GM19372 (cell line): ENCODE data around the gene REXO5.
"Not testable (repeated sequence)": the region's sequence is repeated elsewhere in the genome, so short reads cannot be mapped to it uniquely, and the experiment has no call there.

Experiments
- ATAC-seq: cut with Tn5 transposase; IDR thresholded peaks from one replicate; pipeline ENCODE4 v1.9.1; 2021; ENCODE audit warnings: mild to moderate bottlenecking, low read depth, moderate library complexity; ENCODE audit not compliant: unreplicated experiment

Gene REXO5

DNA sequence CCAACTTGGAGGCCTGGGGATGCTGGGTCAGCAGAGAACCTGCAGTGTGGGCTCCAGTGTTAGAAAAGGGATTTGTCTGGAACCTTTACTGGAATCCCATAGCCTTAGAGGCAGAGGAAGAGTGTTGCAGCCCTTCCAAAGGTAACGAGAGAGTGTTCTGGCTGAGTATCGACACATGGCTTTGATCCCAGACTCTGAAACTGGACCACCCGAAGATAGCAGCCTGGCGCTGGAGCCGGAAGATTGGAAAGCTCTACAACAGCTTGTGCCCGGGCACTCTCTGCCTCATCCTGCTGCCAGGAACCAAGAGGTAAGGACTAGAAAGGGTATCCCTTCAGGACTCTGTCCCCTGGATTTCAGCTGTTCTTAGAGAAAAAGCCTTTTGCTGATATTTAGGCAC lies 39.7 kb downstream of the REXO5 start:
- no peak for ATAC-seq

DNA sequence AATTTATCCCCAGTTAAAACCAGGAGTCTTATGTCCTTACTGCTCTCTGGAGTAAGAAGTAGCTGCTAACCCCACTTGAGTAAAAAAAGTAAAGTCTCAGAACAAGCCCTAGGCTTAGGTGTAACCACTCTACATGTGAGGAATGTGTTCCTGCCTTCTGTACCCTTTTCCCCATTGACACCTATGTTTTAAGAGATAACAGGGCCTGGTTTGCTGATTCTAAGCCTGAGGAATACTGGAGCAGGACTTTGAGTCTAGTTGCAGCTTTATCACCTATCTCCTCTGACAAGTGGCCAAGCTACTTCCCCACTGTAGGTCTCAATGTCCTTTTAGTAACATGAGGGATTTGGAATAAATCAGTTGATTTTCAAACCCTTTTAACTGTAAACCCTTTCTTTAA lies 40.2 kb downstream of the REXO5 start:
- ATAC-seq, result no peak

DNA sequence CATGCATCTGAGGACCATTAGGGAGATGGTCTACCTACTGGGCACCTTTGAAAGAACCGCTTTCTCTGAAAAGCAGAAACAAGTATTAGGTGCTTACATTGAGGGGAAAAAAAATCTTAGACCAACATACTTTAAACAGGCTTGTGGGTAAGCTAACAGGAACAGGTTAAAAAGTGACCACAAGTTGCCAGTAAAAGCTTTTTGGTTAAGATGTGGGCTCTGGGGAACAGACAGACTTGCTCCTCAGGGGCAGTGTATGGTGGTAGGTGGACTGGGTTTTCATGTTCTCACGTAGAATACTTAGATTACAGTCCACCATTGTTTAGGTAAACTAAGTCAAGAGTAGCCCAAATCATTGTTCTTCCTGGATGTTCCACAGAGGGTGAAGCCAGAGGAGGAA lies 41.2 kb downstream of the REXO5 start:
- ATAC-seq, result no peak

DNA sequence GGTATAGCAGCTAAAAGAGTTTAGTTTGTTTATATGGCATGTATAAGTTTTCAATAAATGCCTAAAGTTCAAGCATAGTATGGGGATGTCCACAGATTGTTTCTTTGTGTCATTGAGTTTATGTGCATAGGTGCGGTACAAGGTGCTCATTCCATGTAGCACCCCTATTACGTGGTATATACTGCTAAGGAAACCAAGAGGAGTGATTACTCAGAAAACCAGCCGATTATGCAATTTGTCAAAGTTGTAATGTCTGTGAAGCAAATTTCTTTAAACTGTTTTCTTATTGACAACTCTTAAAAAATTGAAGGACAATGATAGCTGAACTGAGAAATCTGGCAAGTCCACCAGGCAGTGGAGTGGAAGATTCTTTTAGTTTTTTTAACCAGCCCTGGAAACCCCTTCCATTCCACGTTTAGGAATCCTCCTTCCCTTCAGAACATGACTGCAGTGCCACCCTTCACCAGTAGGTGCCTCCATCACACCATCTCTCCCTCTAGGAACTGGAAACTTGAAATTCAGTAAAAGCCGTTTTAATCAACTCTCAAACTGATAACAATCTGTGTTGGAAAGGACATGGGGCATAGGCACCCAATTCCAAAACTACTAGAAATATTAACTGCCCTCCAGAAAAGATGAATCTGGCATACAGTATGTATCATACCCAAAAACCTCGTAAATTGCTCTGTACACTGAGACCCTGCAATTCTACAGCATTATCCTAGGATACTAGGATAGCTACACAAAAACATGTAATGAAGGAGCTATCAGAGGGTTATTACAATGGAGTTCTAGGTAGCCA lies 43.5 kb downstream of the REXO5 start:
- ATAC-seq, result no peak

DNA sequence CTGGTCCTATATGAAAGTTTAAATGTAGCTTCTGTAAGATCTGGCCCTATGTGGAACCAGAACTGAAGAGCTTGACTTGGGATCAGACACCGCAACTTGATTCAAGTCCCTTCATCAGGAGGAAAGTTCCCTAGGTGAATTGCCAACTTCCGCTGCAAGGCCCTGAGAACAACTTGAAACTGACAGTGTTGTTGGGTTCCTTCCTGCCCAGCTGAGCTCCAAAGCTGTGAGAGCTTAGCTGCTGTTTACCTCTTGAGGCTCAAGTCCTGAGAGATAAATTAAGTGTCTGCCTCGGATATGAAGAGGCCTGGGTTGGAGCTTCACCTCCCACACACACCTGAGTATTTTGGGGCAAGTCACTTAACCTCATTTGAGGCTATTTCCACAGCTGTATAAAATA lies 44.7 kb downstream of the REXO5 start:
- no peak for ATAC-seq

DNA sequence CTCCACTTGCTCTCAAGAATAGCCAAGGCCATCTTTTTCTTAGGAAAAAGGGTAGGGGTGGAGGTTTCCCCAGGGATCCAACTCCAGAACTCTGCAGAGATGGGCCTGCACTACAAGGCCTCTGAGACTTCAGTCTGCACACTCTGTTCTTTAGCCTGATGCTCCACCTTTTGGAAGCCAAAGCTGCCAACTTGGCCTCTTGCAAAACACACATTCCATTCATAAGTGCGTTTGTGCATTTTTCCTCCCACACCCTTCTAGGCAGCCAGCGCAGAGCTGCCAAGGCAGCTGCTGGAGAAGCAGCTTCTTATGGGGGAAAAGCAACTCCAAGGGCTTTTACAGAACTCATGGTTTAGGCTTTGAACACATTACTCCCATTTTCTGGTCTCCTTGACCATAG lies 45.3 kb downstream of the REXO5 start:
- no peak for ATAC-seq

DNA sequence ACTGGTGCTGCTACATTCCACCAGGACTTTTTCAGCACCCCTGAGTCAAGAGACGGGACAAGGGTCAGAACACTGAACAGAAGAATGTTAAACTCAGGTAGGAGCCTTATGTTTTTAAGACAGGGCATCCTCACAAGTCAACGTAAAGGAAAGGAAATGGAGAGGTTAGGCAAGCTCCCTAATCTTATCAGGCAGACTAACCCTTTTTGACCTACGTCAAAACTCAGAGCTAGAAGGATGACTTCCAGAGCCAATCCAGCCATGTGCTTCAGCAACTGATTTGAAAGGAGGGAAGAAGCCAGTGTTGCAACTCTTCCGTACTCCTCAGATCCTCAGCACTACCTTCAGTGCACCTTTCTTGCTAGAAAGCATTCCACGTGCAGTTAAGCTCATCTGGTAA lies 46.8 kb downstream of the REXO5 start:
- ATAC-seq, result no peak

DNA sequence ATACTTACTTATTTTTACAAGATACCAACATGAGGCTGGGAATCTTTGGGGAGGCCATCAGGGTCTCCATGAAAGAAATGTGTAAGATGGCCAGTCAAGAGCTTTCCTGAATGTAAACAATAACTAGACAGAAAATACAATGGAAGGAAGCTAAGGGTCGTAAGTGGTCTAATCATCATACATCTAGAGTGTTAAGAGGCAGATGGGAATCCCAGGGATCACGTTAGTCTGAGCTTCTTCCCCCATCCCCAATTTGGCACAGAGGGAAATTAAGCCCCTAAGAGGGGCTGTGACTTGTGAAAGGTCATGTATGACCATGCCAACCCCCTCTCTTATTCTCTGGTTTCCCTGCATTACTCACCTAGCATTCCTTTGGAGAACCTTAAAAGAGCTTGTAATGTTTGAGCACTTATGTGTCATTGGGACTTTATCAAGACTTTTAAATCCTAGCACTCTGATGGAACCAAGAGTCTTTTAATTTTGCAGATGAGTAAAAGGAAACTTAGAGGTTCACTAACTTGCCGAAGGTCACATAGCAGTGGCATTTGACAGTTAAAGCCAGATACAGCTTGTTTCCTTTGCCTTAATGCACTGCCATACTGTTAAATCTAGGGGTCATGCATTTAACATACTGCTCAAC lies 47.8 kb downstream of the REXO5 start:
- ATAC-seq, result no peak

DNA sequence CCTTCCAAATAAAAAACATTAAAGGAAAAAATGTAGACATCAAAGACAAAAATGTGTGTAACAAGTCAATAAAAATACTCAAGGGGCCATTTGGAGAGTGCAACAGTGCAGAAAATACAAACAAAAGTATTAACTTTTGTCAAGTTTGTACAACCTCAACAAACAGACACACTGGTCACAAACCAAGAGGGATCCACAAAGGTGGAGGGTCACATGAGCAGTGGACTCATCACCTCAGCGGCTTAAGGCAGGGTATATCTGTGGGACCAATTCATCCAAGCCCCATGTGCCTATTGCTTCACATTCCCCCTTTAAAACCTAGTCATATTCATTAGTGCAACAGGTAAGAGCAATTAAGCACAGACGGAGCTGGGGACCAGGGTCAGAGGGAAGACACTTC lies 48.6 kb downstream of the REXO5 start:
- no peak for ATAC-seq

DNA sequence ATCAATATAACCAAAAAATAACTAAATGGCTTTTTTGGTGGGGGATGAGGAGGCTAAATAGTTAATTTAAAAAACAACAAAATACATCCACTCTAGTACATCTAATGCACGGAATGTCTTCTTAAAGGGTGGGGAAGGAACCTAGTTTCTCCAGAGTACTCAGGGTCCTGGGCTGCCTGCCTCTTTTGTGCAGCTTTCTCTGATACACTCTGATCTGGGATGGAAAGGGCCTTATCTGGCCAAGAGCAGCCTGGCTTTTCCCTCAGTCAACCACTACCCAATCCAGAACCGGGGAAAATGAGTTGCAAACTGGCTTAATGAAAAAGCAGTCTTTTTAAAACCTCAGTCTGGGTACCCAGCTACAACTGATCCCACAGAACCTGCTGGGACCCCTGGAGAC lies 51.0 kb downstream of the REXO5 start:
- ATAC-seq, result no peak

DNA sequence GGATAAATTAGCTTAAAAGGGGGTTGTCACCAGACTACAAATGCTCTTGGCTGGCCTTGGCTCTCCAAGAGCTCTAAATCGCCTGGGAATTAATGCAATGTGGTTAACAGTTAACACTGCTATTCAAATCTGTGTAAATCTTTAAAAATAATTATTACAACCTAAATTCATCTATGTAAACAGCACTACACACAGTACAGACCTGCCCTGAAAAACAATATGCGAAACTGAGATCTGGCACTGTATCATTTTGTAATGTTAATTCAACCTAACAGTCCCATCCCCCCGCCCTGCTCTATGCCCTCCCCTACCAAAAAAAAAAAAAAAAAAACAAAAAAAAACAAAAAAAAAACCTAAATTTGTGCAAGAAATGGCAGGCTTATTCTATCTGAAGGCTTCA lies 52.9 kb downstream of the REXO5 start:
- ATAC-seq, result no peak

DNA sequence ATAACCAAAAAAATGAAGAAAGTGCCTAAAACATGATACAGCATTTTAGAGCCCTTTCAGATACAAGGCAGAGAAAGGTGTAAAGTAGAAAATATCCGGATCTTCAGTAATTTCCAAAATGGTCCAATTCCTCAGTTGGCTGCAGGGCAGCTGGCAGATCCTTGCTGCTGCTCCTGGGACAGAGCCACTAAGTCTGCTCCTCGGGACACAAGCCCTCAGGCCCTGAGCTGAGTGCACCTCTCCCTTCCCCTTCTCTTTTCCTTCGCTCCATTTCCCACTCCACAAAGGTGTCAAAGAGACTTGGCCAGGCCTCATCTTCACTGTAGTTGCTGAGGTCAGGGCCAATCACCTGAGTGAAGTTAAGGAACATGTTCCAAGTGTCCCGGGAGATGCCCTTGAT lies 53.4 kb downstream of the REXO5 start:
- ATAC-seq, result no peak

DNA sequence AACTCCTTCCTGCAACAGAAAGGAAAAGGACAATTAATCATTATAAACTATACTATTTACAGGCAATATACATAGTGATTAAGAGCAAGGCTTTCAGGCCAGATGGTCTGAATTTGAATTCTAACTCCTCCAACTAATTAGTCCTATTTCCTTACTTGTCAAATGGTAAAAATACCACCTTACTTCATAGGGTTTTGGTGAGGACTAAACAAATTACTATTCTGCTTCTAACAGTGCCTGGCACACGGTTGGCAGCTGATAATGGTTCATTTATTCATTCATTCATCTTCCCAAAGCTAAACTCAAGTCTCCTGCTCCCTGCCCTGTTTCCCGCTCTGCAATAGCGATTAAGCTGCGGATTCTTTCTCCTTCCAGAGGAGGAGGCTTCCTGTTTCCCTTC lies 54.0 kb downstream of the REXO5 start:
- ATAC-seq, result no peak

DNA sequence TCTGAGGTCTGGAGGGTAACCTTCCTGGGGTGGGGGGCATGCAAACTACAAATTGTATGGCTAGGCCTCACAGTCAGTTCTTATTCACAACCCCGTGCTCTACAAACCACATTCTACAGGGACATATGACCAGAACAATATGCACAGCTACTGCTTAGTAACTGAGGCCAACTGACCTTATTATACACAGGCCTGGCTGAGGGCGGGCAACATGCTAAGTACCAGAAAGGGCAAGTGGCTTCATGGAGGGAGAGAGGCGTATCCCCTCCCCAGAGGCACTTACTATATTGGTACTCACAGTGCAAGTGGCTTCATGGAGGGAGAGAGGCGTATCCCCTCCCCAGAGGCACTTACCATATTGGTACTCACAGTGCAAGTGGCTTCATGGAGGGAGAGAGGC lies 54.7 kb downstream of the REXO5 start:
- ATAC-seq, result not testable (repeated sequence)

DNA sequence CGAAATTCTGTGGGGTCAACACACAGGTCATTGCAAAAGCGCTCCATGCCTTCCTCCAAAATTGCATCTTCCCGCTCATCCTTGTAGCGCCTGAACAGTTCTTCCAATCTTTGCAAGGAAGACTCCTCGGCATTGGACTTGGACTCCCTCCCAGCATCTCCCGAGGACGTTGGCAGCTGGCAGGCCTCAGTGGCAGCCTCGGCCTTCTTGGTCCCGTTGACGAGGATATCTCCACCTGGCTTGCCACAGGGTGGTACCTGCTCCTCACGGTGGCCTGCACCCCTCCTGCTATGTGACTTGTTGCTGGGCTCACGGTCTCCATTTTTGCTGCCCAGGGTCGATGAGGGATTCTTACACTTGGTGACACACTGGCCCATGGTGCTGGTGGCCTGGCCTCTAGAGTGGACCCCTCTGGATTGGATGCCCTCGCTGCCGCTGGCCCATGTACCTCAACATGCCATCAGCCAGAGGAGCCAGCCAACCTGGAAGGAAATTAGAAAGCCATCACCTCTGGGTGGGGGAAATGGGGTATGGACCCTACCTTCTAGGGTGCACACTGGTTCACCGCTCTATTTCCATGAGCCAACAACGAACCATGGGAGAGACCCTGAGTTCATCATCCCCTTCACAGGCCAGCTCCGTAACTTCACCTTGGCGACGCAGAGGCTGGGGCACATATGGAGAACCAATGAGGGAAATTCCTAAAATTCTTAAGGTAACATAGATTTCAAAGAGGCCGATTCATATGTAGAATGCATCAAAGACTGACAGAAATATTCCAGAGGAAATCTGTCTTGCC lies 56.0 kb downstream of the REXO5 start:
- ATAC-seq, result no peak

DNA sequence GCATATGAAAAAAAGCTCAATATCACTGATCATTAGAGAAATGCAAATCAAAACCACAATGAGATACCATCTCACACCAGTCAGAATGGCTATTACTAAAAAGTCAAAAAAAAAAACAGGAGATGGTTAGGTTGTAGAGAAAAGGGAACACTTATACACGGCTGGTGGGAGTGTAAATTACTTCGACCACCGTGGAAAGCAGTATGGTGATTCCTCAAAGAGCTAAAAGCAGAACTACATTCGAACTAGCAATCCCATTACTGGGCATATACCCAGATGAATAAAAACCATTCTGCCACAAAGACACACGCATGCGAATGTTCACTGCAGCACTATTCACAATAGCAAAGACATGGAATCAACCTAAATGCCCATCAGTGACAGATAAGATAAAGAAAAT lies 58.0 kb downstream of the REXO5 start:
- ATAC-seq, result not testable (repeated sequence)

DNA sequence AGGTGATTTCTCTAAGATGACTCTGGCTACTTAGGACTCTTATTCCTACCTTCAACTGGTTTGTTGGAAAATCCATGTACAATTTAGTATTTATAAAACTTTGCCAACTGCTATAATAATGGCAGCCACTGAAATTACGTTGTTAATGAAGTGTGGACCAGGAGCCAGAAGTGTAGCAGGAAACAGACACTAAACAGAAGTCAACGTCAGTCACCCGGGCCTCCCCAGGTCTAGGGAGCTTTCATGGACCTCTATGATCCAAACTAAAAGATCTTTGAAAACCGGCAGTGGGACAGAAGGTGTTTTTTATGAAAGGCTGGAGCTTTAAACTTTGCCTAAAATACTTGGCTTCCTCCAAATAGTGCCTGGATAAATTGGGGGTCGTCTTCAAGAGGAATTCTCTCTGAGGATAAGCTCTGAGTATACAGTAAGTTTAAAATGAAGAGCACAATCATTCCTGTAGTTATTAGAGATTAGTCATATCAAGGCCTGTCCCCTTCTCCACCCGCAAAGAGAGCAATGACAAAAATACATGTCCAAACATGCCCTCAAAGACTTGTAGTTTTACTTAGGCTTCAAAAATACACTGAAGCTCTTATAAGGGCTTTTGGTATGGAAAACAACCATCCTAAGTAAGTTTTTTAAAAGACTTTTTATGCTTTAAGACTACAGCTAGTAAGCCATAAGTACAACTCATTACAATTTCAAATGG lies 59.2 kb downstream of the REXO5 start:
- peak; percentile 76 for ATAC-seq

DNA sequence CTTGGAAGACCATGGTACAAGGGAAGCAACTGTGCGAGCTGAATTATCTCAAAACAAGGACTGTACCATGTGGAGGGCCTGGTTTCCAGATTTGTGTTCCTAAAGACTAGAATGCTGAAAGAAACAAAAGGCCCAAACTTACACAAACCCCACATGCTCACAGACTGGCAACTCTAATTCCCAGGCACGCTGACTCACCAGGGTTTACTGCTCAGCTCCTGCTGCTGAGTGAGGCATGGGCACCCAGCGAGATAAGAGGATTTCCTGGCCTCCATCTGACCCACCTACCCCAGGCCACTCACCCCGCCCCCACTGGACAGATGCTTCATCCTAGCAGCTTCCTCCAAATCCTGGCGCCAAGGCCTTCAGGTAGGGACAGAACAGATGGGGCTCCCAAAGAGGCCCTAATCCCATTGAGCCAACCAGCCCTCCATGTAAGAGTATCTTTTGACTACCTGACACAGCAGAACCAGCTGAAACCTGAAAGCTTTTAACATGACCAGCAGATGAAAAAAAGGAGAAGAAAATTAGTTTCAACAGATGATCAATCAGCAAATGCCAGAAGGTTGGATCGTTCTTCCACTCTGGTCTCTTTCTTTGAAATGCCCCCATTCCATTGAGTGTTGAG lies 59.9 kb downstream of the REXO5 start:
- peak; percentile 23 for ATAC-seq

DNA sequence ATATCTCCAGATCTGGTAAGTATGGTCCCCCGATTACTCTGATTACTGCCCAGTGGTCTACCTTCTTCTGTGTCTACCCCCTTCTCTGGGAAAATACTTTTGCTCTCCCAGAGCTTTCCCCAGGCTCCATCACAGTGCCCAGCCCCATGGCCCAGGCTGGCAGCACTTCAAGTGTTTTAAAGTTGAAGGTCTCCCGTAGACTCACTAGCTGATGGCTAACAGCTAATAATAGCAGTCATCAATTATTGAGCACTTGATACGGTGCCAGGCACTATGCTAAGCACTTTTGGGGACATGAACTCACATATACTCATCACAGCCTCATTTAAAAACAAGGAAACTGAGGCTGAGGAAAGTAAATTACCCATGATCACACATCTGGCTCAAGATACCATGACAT lies 60.5 kb downstream of the REXO5 start:
- no peak for ATAC-seq

DNA sequence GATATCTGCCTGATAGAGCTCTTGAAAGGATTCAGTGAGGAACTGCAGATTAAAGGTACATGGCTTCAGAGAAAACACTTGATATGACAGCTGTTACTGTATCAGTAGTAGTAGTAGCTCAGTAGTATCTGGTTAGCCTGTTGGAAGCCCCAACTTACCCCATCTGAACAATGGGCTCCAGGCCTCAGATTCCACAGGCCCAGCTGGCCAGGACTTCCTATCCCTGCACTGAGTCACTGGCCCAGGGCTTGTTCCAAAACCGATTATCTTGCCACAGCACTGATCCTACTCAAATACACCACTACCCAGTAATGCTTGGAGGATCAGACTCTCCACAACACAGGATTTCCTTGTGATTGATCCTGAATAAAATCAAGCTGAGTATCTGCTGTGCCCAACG lies 61.3 kb downstream of the REXO5 start:
- no peak for ATAC-seq
